WTC11 (cell line): ENCODE measurements around the gene CSNK2A1. TPM values are rescaled to one million over a fixed set of nuclear protein-coding genes. Genes with fewer than 3 reads are reported as not detected.

ENCODE experiments used
- ATAC-seq: fragments of 200-7000 bp; cut with Tn5 transposase; 2 replicates; pipeline ENCODE4 v1.10.0; 2021; ENCODE audit warnings: mild to moderate bottlenecking, moderate library complexity
- CTCF ChIA-PET: fragments of 300-600 bp; sonication (Branson Sonifier 250); formaldehyde crosslinking; loops from one replicate; lab custom pipeline; 2021; ENCODE audit warnings: antibody characterized with exemption; lab: Charles Lee
- POLR2A ChIA-PET: fragments of 350-600 bp; sonication (Branson Sonifier 250); formaldehyde crosslinking; loops from one replicate; lab custom pipeline; 2021; ENCODE audit warnings: antibody characterized with exemption; lab: Charles Lee
- DNase-seq: peaks from one replicate; pipeline ENCODE4 v3.0.0; 2021; ENCODE audit warnings: low spot score
- H3K27ac Mint-ChIP-seq: 2 replicates; pipeline ENCODE4 v1.8.0; 2021; ENCODE audit warnings: mixed read lengths
- H3K27me3 Mint-ChIP-seq: 2 replicates; pipeline ENCODE4 v1.8.0; 2021; ENCODE audit warnings: low read depth, mild to moderate bottlenecking, moderate library complexity, mixed read lengths
- H3K36me3 Mint-ChIP-seq: 2 replicates; pipeline ENCODE4 v1.8.0; 2021; ENCODE audit warnings: mixed read lengths
- H3K4me1 Mint-ChIP-seq: 2 replicates; pipeline ENCODE4 v1.8.0; 2022; ENCODE audit warnings: mixed read lengths
- H3K4me3 Mint-ChIP-seq: 2 replicates; pipeline ENCODE4 v1.8.0; 2021; ENCODE audit warnings: mild to moderate bottlenecking, moderate library complexity, mixed read lengths
- H3K9me3 Mint-ChIP-seq: 2 replicates; pipeline ENCODE4 v1.8.0; 2021; ENCODE audit warnings: mixed read lengths
- EMX1 ChIP-seq: fragments of 250-450 bp; sonication (Bioruptor Pico); IDR thresholded peaks from 2 replicates; pipeline ENCODE4 v1.8.0; 2021; ENCODE audit warnings: mild to moderate bottlenecking
- GABPB1 ChIP-seq: sonication (generic); formaldehyde crosslinking; IDR thresholded peaks from 2 replicates; pipeline ENCODE4 v1.8.1; 2023; ENCODE audit warnings: mild to moderate bottlenecking, missing genetic modification reagents
- JUN ChIP-seq: sonication (generic); formaldehyde crosslinking; IDR thresholded peaks from 2 replicates; pipeline ENCODE4 v1.8.0; 2023; ENCODE audit warnings: mild to moderate bottlenecking, missing genetic modification reagents
- KAT7 ChIP-seq: sonication (generic); formaldehyde crosslinking; IDR thresholded peaks from 2 replicates; pipeline ENCODE4 v1.8.1; 2023; ENCODE audit warnings: missing genetic modification reagents, mild to moderate bottlenecking, borderline replicate concordance
- MXD4 ChIP-seq: fragments of 250-450 bp; sonication (Bioruptor Pico); IDR thresholded peaks from 2 replicates; pipeline ENCODE4 v1.8.0; 2021; ENCODE audit warnings: mild to moderate bottlenecking, moderate library complexity, borderline replicate concordance
- TEAD1 ChIP-seq: sonication (generic); formaldehyde crosslinking; IDR thresholded peaks from 2 replicates; pipeline ENCODE4 v1.8.0; 2022; ENCODE audit warnings: mild to moderate bottlenecking, missing genetic modification reagents
- ZBTB21 ChIP-seq: sonication (generic); formaldehyde crosslinking; IDR thresholded peaks from 2 replicates; pipeline ENCODE4 v1.8.1; 2023; ENCODE audit warnings: mild to moderate bottlenecking, missing genetic modification reagents, borderline replicate concordance
- total RNA-seq: library from RNA; stranded (reverse); gene quantifications from 3 replicates; pipeline ENCODE4 v1.2.3, GENCODE V29; 2021
- TF ChIP-seq, protein P1 (sequence below): sonication (generic); formaldehyde crosslinking; conservative IDR thresholded peaks from 2 replicates; pipeline ENCODE4 v1.8.1; 2023; ENCODE audit warnings: mild to moderate bottlenecking, low read depth, missing genetic modification reagents, moderate library complexity
- TF ChIP-seq, protein P2 (sequence below): fragments of 250-450 bp; sonication (Bioruptor Pico); conservative IDR thresholded peaks from 2 replicates; pipeline ENCODE4 v1.9.0; 2021; ENCODE audit warnings: mild to moderate bottlenecking
- TF ChIP-seq, protein P3 (sequence below): sonication (generic); formaldehyde crosslinking; IDR thresholded peaks from 2 replicates; pipeline ENCODE4 v1.8.0; 2023; ENCODE audit warnings: missing genetic modification reagents, mild to moderate bottlenecking, borderline replicate concordance
- TF ChIP-seq, protein P4 (sequence below): sonication (generic); formaldehyde crosslinking; IDR thresholded peaks from 2 replicates; pipeline ENCODE4 v1.8.1; 2022; ENCODE audit warnings: missing genetic modification reagents, borderline replicate concordance
- TF ChIP-seq, protein P5 (sequence below): fragments of 200-600 bp; IDR thresholded peaks from 2 replicates; pipeline ENCODE4 v1.8.0; 2022; ENCODE audit warnings: antibody characterized with exemption
- TF ChIP-seq, protein P6 (sequence below): fragments of 250-450 bp; sonication (Bioruptor Pico); IDR thresholded peaks from 2 replicates; pipeline ENCODE4 v1.9.0; 2021; ENCODE audit warnings: mild to moderate bottlenecking

CSNK2A1 gene
- total RNA-seq, 1 experiment from 2014 or later: 235 TPM

DNA sequence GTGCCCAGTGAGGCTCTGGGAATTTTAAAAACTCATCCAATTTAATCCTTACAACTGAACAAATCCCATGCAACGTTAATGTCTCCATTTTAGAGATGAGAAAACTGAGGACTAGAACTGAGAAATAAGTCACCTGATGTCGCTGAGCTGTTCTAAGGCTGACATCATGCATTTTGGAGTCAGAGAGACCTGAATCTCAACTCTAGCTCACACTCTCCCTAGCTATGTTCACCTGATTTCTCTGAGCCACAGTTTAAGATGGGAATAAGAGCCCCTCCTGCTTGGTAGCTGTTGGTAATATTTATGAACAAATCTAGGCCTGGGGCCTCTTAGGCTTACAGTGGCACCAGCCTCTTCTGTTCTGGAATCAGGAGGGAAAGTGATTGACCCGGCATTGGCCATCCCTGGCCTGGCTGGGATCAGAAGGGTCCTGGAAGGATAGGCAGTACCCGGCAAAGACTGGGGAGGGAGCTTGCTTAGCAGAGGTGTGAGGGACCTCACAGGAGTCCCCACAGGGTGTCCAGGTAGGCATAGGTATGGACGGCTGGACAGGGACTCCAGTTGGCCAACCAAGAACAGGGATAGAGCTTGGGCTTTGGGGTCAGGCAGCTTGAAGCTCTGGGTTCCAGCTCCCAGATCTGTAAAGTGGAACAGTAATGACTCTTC is 18.8 kb upstream of the CSNK2A1 start (continued):
- TF ChIP-seq, protein P1, sequence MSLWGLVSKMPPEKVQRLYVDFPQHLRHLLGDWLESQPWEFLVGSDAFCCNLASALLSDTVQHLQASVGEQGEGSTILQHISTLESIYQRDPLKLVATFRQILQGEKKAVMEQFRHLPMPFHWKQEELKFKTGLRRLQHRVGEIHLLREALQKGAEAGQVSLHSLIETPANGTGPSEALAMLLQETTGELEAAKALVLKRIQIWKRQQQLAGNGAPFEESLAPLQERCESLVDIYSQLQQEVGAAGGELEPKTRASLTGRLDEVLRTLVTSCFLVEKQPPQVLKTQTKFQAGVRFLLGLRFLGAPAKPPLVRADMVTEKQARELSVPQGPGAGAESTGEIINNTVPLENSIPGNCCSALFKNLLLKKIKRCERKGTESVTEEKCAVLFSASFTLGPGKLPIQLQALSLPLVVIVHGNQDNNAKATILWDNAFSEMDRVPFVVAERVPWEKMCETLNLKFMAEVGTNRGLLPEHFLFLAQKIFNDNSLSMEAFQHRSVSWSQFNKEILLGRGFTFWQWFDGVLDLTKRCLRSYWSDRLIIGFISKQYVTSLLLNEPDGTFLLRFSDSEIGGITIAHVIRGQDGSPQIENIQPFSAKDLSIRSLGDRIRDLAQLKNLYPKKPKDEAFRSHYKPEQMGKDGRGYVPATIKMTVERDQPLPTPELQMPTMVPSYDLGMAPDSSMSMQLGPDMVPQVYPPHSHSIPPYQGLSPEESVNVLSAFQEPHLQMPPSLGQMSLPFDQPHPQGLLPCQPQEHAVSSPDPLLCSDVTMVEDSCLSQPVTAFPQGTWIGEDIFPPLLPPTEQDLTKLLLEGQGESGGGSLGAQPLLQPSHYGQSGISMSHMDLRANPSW: no peak
- TF ChIP-seq, protein P2, sequence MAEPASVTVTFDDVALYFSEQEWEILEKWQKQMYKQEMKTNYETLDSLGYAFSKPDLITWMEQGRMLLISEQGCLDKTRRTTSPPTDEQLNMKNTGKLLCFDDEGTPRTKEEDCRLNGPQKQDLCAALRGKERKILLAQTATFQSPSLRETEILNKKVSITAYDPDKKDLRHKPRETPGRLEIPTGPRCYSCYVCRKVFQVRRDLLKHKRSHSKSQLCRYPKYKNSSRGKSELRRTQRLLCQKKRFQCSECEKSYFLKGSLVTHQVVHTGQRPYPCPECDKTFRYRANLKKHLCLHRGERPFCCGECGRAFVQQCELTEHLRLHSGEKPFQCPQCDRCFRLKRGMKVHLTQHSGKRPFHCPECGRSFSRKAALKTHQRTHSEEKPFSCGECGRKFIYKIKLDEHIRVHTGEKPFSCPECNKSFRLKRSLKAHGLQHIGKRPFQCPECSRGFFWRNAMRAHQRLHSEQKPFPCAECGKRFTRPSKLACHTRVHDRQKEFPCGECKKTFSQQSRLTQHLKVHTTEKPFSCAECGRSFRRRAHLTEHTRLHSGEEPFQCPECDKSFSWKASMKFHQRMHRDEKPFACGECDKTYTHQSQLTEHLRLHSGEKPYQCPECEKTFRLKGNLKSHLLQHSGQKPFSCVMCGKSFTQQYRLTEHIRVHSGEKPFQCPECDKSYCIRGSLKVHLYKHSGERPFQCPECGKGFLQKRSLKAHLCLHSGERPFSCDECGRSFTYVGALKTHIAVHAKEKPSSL (CRISPR knock-in tag): no peak
- TF ChIP-seq GABPB1 (no peak), TEAD1 (CRISPR knock-in tag) (no peak), KAT7 (CRISPR knock-in tag) (no peak)
- TF ChIP-seq, all 79 proteins: peak for 0

DNA sequence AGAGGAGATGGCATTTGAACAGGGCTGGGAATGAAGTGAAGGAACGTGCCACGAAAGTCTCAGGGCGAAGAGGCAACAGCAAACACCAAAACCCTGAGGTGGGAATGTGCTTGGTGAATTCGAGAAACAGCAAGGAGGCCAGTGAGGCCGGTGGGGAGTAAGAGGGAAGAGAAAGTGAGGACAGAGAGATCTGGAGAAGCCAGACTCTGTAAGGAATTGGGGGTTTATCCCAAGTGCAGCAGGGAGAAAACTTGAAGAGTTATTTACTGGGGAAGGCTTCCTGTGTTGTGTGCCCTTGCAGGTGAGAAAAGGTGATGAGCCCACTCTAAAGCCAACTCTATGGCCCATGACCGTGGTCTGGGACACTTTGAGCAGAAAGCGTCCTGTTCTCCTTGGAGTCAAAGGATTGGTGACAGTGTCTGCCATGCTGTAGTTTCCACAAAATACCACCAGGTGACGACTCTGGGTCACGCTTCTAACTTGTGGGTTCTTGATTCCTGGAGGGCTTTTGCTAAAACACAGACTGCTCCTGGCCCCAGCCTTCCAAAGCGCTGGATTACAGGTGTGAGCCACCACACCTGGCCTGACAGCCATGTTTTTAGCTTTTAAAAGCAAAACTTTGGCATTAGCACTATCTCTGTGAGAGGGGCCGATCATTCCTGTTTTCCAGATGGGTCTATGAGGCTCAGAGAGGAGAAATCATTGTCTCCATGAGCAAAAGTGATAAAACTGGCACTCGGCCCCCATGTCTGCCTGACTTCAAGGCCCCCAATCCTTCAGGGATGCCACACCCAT is 18.0 kb upstream of the CSNK2A1 start:
- Mint-ChIP-seq H3K9me3 (no peaks in the 10 kb centered on the region), H3K4me3 (no peak overlapping the region), H3K27me3 (no peaks in the 10 kb centered on the region), H3K36me3 (no peaks in the 10 kb centered on the region), H3K27ac (no peak overlapping the region), H3K4me1 (no peaks in the 10 kb centered on the region)
- peak; percentile 96 for ATAC-seq
- ChIA-PET POLR2A (interaction anchor here (1.2 kb wide), 1 partner anchor 50 kb away, joined by 5 read pairs; no protein-coding TSS in a partner anchor), CTCF (interaction anchor here (0.7 to 4.4 kb wide), 20 partner anchors 10 to 177 kb away, joined by 3 to 58 read pairs (median 4); partner anchors contain the start of gene CSNK2A1)
- TF ChIP-seq GABPB1: peak; percentile 41; the same call in 1 of the 2 replicates
- TF ChIP-seq, protein P3, sequence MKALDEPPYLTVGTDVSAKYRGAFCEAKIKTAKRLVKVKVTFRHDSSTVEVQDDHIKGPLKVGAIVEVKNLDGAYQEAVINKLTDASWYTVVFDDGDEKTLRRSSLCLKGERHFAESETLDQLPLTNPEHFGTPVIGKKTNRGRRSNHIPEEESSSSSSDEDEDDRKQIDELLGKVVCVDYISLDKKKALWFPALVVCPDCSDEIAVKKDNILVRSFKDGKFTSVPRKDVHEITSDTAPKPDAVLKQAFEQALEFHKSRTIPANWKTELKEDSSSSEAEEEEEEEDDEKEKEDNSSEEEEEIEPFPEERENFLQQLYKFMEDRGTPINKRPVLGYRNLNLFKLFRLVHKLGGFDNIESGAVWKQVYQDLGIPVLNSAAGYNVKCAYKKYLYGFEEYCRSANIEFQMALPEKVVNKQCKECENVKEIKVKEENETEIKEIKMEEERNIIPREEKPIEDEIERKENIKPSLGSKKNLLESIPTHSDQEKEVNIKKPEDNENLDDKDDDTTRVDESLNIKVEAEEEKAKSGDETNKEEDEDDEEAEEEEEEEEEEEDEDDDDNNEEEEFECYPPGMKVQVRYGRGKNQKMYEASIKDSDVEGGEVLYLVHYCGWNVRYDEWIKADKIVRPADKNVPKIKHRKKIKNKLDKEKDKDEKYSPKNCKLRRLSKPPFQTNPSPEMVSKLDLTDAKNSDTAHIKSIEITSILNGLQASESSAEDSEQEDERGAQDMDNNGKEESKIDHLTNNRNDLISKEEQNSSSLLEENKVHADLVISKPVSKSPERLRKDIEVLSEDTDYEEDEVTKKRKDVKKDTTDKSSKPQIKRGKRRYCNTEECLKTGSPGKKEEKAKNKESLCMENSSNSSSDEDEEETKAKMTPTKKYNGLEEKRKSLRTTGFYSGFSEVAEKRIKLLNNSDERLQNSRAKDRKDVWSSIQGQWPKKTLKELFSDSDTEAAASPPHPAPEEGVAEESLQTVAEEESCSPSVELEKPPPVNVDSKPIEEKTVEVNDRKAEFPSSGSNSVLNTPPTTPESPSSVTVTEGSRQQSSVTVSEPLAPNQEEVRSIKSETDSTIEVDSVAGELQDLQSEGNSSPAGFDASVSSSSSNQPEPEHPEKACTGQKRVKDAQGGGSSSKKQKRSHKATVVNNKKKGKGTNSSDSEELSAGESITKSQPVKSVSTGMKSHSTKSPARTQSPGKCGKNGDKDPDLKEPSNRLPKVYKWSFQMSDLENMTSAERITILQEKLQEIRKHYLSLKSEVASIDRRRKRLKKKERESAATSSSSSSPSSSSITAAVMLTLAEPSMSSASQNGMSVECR (CRISPR knock-in tag): no peak
- TF ChIP-seq JUN (CRISPR knock-in tag): no peak
- no peak for TF ChIP-seq EMX1
- TF ChIP-seq MXD4 (CRISPR knock-in tag): no peak
- no peak for TF ChIP-seq ZBTB21 (CRISPR knock-in tag)
- TF ChIP-seq, protein P4, sequence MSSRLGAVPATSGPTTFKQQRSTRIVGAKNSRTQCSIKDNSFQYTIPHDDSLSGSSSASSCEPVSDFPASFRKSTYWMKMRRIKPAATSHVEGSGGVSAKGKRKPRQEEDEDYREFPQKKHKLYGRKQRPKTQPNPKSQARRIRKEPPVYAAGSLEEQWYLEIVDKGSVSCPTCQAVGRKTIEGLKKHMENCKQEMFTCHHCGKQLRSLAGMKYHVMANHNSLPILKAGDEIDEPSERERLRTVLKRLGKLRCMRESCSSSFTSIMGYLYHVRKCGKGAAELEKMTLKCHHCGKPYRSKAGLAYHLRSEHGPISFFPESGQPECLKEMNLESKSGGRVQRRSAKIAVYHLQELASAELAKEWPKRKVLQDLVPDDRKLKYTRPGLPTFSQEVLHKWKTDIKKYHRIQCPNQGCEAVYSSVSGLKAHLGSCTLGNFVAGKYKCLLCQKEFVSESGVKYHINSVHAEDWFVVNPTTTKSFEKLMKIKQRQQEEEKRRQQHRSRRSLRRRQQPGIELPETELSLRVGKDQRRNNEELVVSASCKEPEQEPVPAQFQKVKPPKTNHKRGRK (CRISPR knock-in tag): no peak
- TF ChIP-seq, protein P5, sequence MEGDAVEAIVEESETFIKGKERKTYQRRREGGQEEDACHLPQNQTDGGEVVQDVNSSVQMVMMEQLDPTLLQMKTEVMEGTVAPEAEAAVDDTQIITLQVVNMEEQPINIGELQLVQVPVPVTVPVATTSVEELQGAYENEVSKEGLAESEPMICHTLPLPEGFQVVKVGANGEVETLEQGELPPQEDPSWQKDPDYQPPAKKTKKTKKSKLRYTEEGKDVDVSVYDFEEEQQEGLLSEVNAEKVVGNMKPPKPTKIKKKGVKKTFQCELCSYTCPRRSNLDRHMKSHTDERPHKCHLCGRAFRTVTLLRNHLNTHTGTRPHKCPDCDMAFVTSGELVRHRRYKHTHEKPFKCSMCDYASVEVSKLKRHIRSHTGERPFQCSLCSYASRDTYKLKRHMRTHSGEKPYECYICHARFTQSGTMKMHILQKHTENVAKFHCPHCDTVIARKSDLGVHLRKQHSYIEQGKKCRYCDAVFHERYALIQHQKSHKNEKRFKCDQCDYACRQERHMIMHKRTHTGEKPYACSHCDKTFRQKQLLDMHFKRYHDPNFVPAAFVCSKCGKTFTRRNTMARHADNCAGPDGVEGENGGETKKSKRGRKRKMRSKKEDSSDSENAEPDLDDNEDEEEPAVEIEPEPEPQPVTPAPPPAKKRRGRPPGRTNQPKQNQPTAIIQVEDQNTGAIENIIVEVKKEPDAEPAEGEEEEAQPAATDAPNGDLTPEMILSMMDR: peak; percentile 88
- TF ChIP-seq, protein P6, sequence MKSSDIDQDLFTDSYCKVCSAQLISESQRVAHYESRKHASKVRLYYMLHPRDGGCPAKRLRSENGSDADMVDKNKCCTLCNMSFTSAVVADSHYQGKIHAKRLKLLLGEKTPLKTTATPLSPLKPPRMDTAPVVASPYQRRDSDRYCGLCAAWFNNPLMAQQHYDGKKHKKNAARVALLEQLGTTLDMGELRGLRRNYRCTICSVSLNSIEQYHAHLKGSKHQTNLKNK (CRISPR knock-in tag): no peak
- DNase-seq: peak; percentile 83
